ENCODE data around the gene TTC13. TPM values are rescaled to one million over a fixed set of nuclear protein-coding genes. Genes with fewer than 3 reads are reported as not detected.

Gene TTC13
- total RNA-seq, 1 experiment from 2014 or later = 20.2 TPM

- Histone ChIP-seq H3K27me3 (ENCODE audit: low read length) (no peaks in the 10 kb centered on the region), H3K27ac (ENCODE audit: low read length) (no peak overlapping the region), H4K20me1 (ENCODE audit: low read length) (no peaks in the 10 kb centered on the region; the same call in 1 of the 2 replicates), H3K9me3 (ENCODE audit: low read length) (no peaks in the 10 kb centered on the region), H2AFZ (ENCODE audit: low read length) (peak overlapping the region; percentile 74), H3K9ac (ENCODE audit: low read length) (peak overlapping the region; percentile 73), H3K4me1 (ENCODE audit: insufficient read depth, low read length) (peaks cover 28% of the 10 kb centered on the region), H3K36me3 (ENCODE audit: low read depth, low read length) (peaks cover 14% of the 10 kb centered on the region), H3F3A (ENCODE audit: low read length, unreplicated experiment) (no peaks in the 10 kb centered on the region), H3K4me3 (ENCODE audit: low read length) (peak overlapping the region; percentile 91), H3K4me2 (ENCODE audit: low read length) (peak overlapping the region; percentile 95), H3K79me2 (ENCODE audit: low read length) (peaks cover 64% of the 10 kb centered on the region), H3K9me2 (replicated peaks; ENCODE audit: low read length) (no peaks in the 10 kb centered on the region)
- intact Hi-C loops (cut with micrococcal nuclease) = loop anchor here (10.0 kb wide), 1 partner anchor 358 kb away; the partner anchor contains the start of genes EXOC8 and SPRTN
- BruUV-seq (replicated peaks) = TSS peak; percentile 34
- ATAC-seq (no peak), DNase-seq (no peak)
- POLR2A ChIA-PET (ENCODE audit: unreplicated experiment) = no interaction called here
- no peak for TF ChIP-seq EZH2 (IDR thresholded peaks at IDR 0.05; ENCODE audit: low read length, unreplicated experiment)
- no peak for TF ChIP-seq EZH2phosphoT487 (IDR thresholded peaks at IDR 0.05; ENCODE audit: borderline replicate concordance, low read length)
- TF ChIP-seq CTCF (conservative IDR thresholded peaks at IDR 0.05; ENCODE audit: low read depth, low read length) = no peak
- CTCF ChIA-PET = no interaction called here
Measured at GRCh38 chr1:230976825-230977747, 1.6 kb downstream of the TTC13 start.

- POLR2A ChIA-PET (ENCODE audit: unreplicated experiment) = no interaction called here
Measured at GRCh38 chr1:230976360-230976759, 2.3 kb downstream of the TTC13 start.

More at GRCh38 chr1:230976360-230976759, 2.3 kb downstream of the TTC13 start:
- Histone ChIP-seq H3K9ac (ENCODE audit: low read length) (no peak overlapping the region), H3K4me1 (ENCODE audit: insufficient read depth, low read length) (peaks cover 28% of the 10 kb centered on the region), H3K9me2 (replicated peaks; ENCODE audit: low read length) (no peaks in the 10 kb centered on the region), H3K79me2 (ENCODE audit: low read length) (peaks cover 57% of the 10 kb centered on the region), H3K4me3 (ENCODE audit: low read length) (no peak overlapping the region), H3K36me3 (ENCODE audit: low read depth, low read length) (peaks cover 9% of the 10 kb centered on the region), H3K27me3 (ENCODE audit: low read length) (no peaks in the 10 kb centered on the region), H3F3A (ENCODE audit: low read length, unreplicated experiment) (no peaks in the 10 kb centered on the region), H3K27ac (ENCODE audit: low read length) (no peak overlapping the region), H2AFZ (ENCODE audit: low read length) (no peak overlapping the region), H3K4me2 (ENCODE audit: low read length) (no peak overlapping the region), H3K9me3 (ENCODE audit: low read length) (no peaks in the 10 kb centered on the region), H4K20me1 (ENCODE audit: low read length) (no peaks in the 10 kb centered on the region)
- BruUV-seq (replicated peaks) = no TSS peak
- DNase-seq = no peak
- ATAC-seq = no peak
- CTCF ChIA-PET = no interaction called here
- intact Hi-C loops (cut with micrococcal nuclease) = loop anchor here (10.0 kb wide), 1 partner anchor 358 kb away; the partner anchor contains the start of genes EXOC8 and SPRTN
- TF ChIP-seq EZH2 (IDR thresholded peaks at IDR 0.05; ENCODE audit: low read length, unreplicated experiment) = no peak
- no peak for TF ChIP-seq CTCF (conservative IDR thresholded peaks at IDR 0.05; ENCODE audit: low read depth, low read length)
- no peak for TF ChIP-seq EZH2phosphoT487 (IDR thresholded peaks at IDR 0.05; ENCODE audit: borderline replicate concordance, low read length)
